Fibroblast of mammary gland (primary cell): ENCODE data around the gene TSC2.
A peak's percentile ranks its signal among the peaks of the same experiment; 100 is the strongest.
"Not testable (repeated sequence)": the region's sequence is repeated elsewhere in the genome, so short reads cannot be mapped to it uniquely, and the experiment has no call there.

Source experiments
- DNase-seq: peaks from one replicate; pipeline ENCODE4 v3.0.0-alpha.2; 2010; ENCODE audit warnings: low read depth
- H3K4me3 ChIP-seq: 2 replicates; pipeline ENCODE4 v1.5.1; 2011; ENCODE audit warnings: low read depth, mild to moderate bottlenecking, low read length, moderate library complexity; ENCODE audit not compliant: control insufficient read depth

TSC2 gene

DNA sequence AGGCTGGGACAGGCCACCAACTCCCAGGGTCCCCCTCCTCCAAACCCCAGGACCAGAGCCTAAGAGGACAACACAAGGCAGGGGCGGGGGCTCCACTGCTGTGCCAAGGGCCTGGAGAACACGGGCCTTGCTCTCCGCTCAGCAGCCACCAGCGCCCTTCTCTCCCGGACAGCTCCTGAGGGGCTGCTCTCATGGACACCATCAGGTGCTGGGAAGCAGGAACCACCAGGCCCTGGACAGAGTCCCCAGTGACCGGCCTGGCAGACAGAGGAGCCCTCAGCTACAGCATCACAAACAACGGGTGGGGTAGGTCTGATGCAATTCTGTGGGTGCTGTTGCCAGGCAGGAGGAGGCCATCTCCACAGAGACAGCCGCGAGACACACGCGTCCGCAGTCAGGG, 86.0 kb downstream of the TSC2 start:
- H3K4me3 ChIP-seq: peak overlapping the region; percentile 12
- not testable (repeated sequence) for DNase-seq

DNA sequence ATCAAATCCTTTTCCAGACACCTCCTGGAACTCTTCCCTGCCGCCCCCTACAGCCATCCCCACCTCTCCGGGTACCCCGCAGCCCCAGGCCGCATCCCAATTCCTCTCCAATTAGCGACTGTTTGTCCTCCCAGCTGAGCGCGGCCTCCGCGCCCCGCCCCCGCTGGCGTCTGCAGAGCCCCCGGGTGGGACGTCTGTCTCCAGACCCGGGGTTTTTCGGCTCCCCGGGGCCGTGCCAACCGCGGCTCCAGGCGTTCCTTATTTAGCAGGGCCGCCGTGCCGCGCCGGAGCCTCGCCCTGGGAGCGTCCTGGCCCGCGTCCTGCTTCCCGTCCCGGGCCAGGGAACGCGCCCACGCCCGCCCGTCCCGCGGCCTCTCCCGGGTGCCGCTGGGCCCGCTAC, 87.3 kb downstream of the TSC2 start:
- peak overlapping the region; percentile 49 for H3K4me3 ChIP-seq
- not testable (repeated sequence) for DNase-seq

DNA sequence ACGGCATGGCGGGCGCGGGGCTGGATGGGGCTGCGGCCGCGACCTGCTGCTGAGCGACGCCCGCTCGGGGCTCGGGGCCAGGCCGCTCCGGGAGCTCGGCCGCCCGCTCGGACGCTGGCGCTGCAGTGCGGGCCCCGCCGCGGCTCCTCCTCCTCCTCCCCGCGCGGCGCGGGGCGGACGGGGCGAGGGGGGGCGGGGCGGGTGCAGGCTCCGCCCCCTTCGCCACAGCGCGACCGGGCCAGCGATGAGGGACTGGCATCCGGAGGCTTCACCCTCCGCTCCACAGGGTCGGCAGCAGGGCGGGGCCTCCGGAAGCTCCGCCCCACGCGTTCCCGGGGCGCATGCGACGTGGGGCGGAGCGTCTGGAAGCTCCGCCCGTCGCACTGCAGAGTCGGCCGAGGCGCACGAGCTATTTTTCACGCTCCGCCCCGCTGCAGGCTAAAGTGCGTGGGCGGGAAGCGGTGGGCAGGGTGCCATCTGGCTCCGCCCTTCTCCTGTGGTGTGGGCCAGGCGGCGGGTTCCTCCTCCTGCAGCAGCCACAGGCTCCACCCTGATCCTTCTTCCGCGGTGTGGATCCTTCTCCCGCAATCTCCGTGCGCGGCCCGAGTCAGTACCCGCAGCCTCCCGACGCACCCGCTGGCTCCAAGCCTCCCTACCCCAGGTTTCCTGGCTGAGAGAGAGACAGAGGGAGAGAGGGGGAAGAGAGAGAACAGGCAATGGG, 88.1 kb downstream of the TSC2 start, which contains the start of gene PKD1:
Gene PKD1 (minus strand): TSS at position 129 of the 721 bp plus-strand sequence. CDS start 209 bp downstream, outside the sequence.
- peak; percentile 92 for DNase-seq
- H3K4me3 ChIP-seq: peak within 1 kb of the TSS; percentile 49
